Dermis lymphatic vessel endothelial cell (primary cell): Measurements from ENCODE around the gene LONRF3. TPM values are rescaled to one million over a fixed set of nuclear protein-coding genes. Genes with fewer than 3 reads are reported as not detected.

ENCODE experiments used
- total RNA-seq: library from RNA; depleted of rRNA; stranded (reverse); fragments of >200 nt; gene quantifications from 2 replicates; pipeline ENCODE4 v1.2.1, GENCODE V29; 2014

Gene LONRF3
- 37.7 and 56.0 TPM in 2 replicates for total RNA-seq

DNA sequence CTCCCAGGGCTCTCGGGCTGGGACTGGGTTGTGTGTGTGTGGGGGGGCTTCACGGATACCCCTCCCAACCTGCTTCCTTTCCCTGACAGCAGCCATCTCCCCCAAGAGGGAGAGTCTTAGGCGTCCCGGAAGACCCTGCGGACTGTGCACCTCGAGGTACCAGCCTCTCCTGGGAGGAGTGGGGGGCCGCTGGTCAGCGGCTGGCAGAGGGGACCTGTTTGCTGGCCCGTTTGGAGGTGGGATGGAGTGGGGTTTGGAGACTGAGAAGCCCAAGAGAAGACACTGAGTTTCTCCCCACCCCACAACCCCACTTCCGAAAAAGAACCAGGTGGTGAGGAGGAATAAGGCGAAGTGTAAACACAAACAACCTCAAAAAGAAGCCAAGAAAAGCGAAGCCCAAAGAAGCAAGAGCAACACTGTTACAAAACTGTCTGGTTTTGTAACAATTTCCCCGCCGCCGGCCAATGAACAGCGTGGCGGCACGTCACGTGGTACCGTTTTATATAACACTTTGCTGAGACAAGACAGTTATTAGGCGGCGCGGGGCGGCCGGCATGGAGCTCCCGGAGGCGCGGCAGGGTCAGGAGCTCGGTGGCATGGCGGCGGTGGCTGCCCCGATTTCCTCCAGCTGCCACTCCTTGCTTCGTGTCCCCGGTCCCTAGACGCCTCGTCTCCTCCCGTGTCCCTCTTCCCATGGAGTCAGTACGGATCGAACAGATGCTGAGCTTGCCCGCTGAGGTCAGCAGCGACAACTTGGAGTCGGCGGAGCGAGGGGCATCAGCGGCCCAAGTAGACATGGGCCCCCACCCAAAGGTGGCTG, at the start of gene LONRF3:
LONRF3 (plus strand) TSS at position 531 of the 820 bp plus-strand sequence; CDS start at position 694, 163 bp downstream.

Other genes with a start within 250 kb of the LONRF3 start
- gene IL13RA1, start 247.0 kb upstream of the LONRF3 start, total RNA-seq: 71.4 and 117 TPM in 2 replicates
- not detected in 2 replicates for gene ZCCHC12, start 150.8 kb upstream of the LONRF3 start, total RNA-seq
- gene CT47C1, start 98.4 kb downstream of the LONRF3 start, total RNA-seq: not detected in 2 replicates
- not detected in 2 replicates for gene KIAA1210, start 153.2 kb downstream of the LONRF3 start, total RNA-seq